ENCODE results near the gene SIN3B. TPM values are rescaled to one million over a fixed set of nuclear protein-coding genes. Genes with fewer than 3 reads are reported as not detected.

Gene SIN3B
- total and polyA plus RNA-seq, 9 of the 15 experiments (the other 6 are each of a cell fraction or from before 2014, with no cell fraction given), result 0.51 to 34.2 (median 14.3) TPM

GRCh38 chr19:16901491-16902175 is 72.4 kb downstream of the SIN3B start (continued):
- TF ChIP-seq RREB1 (CRISPR knock-in tag; IDR thresholded peaks at IDR 0.05) (peak; percentile 98), ZBED1 (IDR thresholded peaks at IDR 0.05) (no peak), MCM3 (IDR thresholded peaks at IDR 0.05) (no peak)
- TF ChIP-seq, protein P1, sequence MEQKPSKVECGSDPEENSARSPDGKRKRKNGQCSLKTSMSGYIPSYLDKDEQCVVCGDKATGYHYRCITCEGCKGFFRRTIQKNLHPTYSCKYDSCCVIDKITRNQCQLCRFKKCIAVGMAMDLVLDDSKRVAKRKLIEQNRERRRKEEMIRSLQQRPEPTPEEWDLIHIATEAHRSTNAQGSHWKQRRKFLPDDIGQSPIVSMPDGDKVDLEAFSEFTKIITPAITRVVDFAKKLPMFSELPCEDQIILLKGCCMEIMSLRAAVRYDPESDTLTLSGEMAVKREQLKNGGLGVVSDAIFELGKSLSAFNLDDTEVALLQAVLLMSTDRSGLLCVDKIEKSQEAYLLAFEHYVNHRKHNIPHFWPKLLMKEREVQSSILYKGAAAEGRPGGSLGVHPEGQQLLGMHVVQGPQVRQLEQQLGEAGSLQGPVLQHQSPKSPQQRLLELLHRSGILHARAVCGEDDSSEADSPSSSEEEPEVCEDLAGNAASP (IDR thresholded peaks at IDR 0.05), result no peak
